ENCODE data around the gene PDE4B. TPM values are rescaled to one million over a fixed set of nuclear protein-coding genes. Genes with fewer than 3 reads are reported as not detected.
A peak's percentile ranks its signal among the peaks of the same experiment; 100 is the strongest.

PDE4B gene
- polyA plus RNA-seq, 1 donor = 9.3 TPM

- 72% methylated on average over 2 of the region's 7 CpGs for WGBS (ENCODE audit: insufficient coverage, low lambda C conversion rate)
Observed at GRCh38 chr1:66371233-66372005, 578.7 kb downstream of the PDE4B start.

GRCh38 chr1:66372522-66373101 is 579.9 kb downstream of the PDE4B start:
- H3K4me1 ChIP-seq (ENCODE audit: control insufficient read depth, insufficient read depth, low read length) = no peaks in the 10 kb centered on the region
- H3K27me3 ChIP-seq (ENCODE audit: control insufficient read depth, insufficient read depth, low read length) = no peaks in the 10 kb centered on the region
- H3K9me3 ChIP-seq (ENCODE audit: control insufficient read depth, low read depth, low read length) = no peaks in the 10 kb centered on the region
- no peak overlapping the region for H3K4me3 ChIP-seq (ENCODE audit: low read length)
- DNase-seq = no peak
- no CpG with 5 or more reads among the region's 6 CpGs for WGBS (ENCODE audit: insufficient coverage, low lambda C conversion rate)
- peaks cover 12% of the 10 kb centered on the region for H3K36me3 ChIP-seq (ENCODE audit: control insufficient read depth, insufficient read depth, low read length)
- H3K27ac ChIP-seq (ENCODE audit: low read length) = no peak overlapping the region

More at GRCh38 chr1:66371233-66372005, 578.7 kb downstream of the PDE4B start:
- Histone ChIP-seq H3K4me3 (ENCODE audit: low read length) (no peak overlapping the region), H3K36me3 (ENCODE audit: control insufficient read depth, insufficient read depth, low read length) (peaks cover 12% of the 10 kb centered on the region), H3K27me3 (ENCODE audit: control insufficient read depth, insufficient read depth, low read length) (no peaks in the 10 kb centered on the region), H3K27ac (ENCODE audit: low read length) (no peak overlapping the region), H3K4me1 (ENCODE audit: control insufficient read depth, insufficient read depth, low read length) (no peaks in the 10 kb centered on the region), H3K9me3 (ENCODE audit: control insufficient read depth, low read depth, low read length) (no peaks in the 10 kb centered on the region)
- peak in 1 of 2 donors; percentile 20 for DNase-seq

DNA sequence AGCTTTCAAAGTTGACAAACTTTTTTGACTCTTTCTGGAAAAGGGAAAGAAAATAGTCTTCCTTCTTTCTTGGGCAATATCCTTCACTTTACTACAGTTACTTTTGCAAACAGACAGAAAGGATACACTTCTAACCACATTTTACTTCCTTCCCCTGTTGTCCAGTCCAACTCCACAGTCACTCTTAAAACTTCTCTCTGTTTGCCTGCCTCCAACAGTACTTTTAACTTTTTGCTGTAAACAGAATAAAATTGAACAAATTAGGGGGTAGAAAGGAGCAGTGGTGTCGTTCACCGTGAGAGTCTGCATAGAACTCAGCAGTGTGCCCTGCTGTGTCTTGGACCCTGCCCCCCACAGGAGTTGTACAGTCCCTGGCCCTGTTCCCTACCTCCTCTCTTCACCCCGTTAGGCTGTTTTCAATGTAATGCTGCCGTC is 580.5 kb downstream of the PDE4B start:
- Histone ChIP-seq H3K4me1 (ENCODE audit: control insufficient read depth, insufficient read depth, low read length) (no peaks in the 10 kb centered on the region), H3K9me3 (ENCODE audit: control insufficient read depth, low read depth, low read length) (no peaks in the 10 kb centered on the region), H3K36me3 (ENCODE audit: control insufficient read depth, insufficient read depth, low read length) (peaks cover 12% of the 10 kb centered on the region), H3K4me3 (ENCODE audit: low read length) (no peak overlapping the region), H3K27me3 (ENCODE audit: control insufficient read depth, insufficient read depth, low read length) (no peaks in the 10 kb centered on the region), H3K27ac (ENCODE audit: low read length) (no peak overlapping the region)
- no CpG with 5 or more reads among the region's 4 CpGs for WGBS (ENCODE audit: insufficient coverage, low lambda C conversion rate)
- DNase-seq = no peak

DNA sequence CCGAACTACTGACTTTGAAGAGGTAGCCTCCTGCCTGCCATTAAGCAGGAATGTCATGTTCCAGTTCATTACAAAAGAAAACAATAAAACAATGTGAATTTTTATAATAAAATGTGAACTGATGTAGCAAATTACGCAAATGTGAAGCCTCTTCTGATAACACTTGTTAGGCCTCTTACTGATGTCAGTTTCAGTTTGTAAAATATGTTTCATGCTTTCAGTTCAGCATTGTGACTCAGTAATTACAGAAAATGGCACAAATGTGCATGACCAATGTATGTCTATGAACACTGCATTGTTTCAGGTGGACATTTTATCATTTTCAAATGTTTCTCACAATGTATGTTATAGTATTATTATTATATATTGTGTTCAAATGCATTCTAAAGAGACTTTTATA is 581.5 kb downstream of the PDE4B start:
- Histone ChIP-seq H3K36me3 (ENCODE audit: control insufficient read depth, insufficient read depth, low read length) (peaks cover 11% of the 10 kb centered on the region), H3K9me3 (ENCODE audit: control insufficient read depth, low read depth, low read length) (no peaks in the 10 kb centered on the region), H3K27ac (ENCODE audit: low read length) (no peak overlapping the region), H3K27me3 (ENCODE audit: control insufficient read depth, insufficient read depth, low read length) (no peaks in the 10 kb centered on the region), H3K4me1 (ENCODE audit: control insufficient read depth, insufficient read depth, low read length) (no peaks in the 10 kb centered on the region), H3K4me3 (ENCODE audit: low read length) (no peak overlapping the region)
- WGBS (ENCODE audit: insufficient coverage, low lambda C conversion rate) = 90% methylated on average over 2 of the region's 2 CpGs
- DNase-seq = no peak

DNA sequence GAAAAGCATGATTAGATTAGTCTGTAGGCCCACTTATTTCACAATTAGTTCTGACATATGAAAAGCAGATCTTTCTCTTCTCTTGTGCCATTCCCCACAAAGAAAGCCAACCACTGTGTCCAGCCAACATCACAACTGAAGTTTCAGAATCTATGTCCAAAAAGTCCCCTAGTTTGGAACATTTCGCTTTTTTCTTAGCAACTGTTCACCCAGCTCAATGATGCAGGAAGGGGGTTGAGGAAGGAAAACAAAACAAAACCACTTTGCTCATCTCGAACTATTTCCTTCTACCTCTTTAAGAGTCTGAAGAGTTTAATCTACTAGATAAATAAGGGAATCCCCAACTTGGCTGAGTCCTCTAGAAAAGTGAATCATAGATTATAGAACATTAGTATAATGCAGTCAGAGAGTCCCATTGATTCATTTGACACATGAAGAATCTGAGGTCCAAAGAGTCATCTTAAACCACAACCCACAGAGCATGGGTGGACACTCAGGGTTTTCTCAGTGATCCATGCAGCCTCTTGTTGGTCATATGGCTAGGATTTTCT is 581.9 kb downstream of the PDE4B start:
- no peak overlapping the region for H3K27ac ChIP-seq (ENCODE audit: low read length)
- H3K4me3 ChIP-seq (ENCODE audit: low read length) = no peak overlapping the region
- no peak for DNase-seq
- H3K36me3 ChIP-seq (ENCODE audit: control insufficient read depth, insufficient read depth, low read length) = peaks cover 8% of the 10 kb centered on the region
- H3K27me3 ChIP-seq (ENCODE audit: control insufficient read depth, insufficient read depth, low read length) = no peaks in the 10 kb centered on the region
- no CpG with 5 or more reads among the region's 2 CpGs for WGBS (ENCODE audit: insufficient coverage, low lambda C conversion rate)
- H3K9me3 ChIP-seq (ENCODE audit: control insufficient read depth, low read depth, low read length) = no peaks in the 10 kb centered on the region
- no peaks in the 10 kb centered on the region for H3K4me1 ChIP-seq (ENCODE audit: control insufficient read depth, insufficient read depth, low read length)

DNA sequence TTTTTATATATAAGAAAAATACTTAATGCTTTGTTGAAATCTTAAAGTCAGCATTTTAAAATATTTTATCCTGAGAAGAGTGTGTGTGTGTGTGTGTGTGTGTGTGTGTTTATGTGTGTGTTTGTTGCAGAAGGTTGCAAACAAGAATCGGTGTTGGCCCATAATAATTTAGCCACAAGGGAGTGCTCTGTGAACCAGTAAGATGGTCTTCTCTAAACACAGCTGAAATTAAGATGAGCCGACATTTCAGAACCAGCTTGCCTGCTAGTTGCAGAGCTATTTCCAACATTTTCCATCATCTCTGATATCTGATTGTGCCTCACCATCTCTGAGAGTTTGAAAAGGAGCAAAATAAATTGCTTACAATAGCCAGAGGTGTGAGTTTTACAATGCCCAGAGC is 582.4 kb downstream of the PDE4B start:
- Histone ChIP-seq H3K36me3 (ENCODE audit: control insufficient read depth, insufficient read depth, low read length) (peaks cover 8% of the 10 kb centered on the region), H3K27ac (ENCODE audit: low read length) (no peak overlapping the region), H3K27me3 (ENCODE audit: control insufficient read depth, insufficient read depth, low read length) (no peaks in the 10 kb centered on the region), H3K4me3 (ENCODE audit: low read length) (no peak overlapping the region), H3K9me3 (ENCODE audit: control insufficient read depth, low read depth, low read length) (no peaks in the 10 kb centered on the region), H3K4me1 (ENCODE audit: control insufficient read depth, insufficient read depth, low read length) (no peaks in the 10 kb centered on the region)
- no peak for DNase-seq
- WGBS (ENCODE audit: insufficient coverage, low lambda C conversion rate) = no CpG with 5 or more reads among the region's 2 CpGs

GRCh38 chr1:66380452-66381212 is 587.9 kb downstream of the PDE4B start:
- no peaks in the 10 kb centered on the region for H3K9me3 ChIP-seq (ENCODE audit: control insufficient read depth, low read depth, low read length)
- H3K27ac ChIP-seq (ENCODE audit: low read length) = no peak overlapping the region
- 82% methylated on average over 1 of the region's 3 CpGs for WGBS (ENCODE audit: insufficient coverage, low lambda C conversion rate)
- no peak overlapping the region for H3K4me3 ChIP-seq (ENCODE audit: low read length)
- H3K36me3 ChIP-seq (ENCODE audit: control insufficient read depth, insufficient read depth, low read length) = no peaks in the 10 kb centered on the region
- no peaks in the 10 kb centered on the region for H3K4me1 ChIP-seq (ENCODE audit: control insufficient read depth, insufficient read depth, low read length)
- H3K27me3 ChIP-seq (ENCODE audit: control insufficient read depth, insufficient read depth, low read length) = no peaks in the 10 kb centered on the region
- no peak for DNase-seq

DNA sequence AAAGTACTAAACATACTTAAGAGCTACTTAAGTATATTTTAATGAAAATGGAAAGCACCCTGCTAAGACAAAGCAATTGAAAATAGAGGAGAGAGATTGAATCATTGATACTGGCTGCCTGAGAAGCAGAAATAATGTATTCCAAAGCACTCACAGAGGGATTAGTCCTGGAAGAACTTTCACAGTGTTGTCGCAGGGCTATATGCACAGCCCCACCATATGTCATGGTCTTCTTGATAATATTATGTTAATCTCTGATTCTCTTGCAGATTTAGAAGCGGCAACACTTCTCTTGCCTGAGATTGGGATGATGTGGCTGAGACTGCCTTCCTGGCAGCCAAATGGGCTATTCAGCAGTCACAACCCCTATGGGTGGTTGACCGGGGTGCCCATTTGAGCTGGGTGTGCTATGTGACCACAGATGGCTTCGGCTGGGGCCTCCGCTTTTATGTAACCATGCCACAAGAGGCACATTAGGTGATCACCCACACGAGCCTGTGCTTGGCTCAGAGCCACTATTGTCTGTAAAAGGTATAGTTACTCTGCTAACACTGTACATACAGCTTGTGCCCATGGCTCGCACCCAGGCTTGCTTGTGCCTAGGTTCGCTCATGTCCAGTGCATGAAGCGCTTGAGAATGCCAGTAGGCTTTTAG is 589.1 kb downstream of the PDE4B start:
- Histone ChIP-seq H3K9me3 (ENCODE audit: control insufficient read depth, low read depth, low read length) (no peaks in the 10 kb centered on the region), H3K27me3 (ENCODE audit: control insufficient read depth, insufficient read depth, low read length) (no peaks in the 10 kb centered on the region), H3K4me1 (ENCODE audit: control insufficient read depth, insufficient read depth, low read length) (no peaks in the 10 kb centered on the region), H3K4me3 (ENCODE audit: low read length) (no peak overlapping the region), H3K27ac (ENCODE audit: low read length) (no peak overlapping the region), H3K36me3 (ENCODE audit: control insufficient read depth, insufficient read depth, low read length) (no peaks in the 10 kb centered on the region)
- WGBS (ENCODE audit: insufficient coverage, low lambda C conversion rate) = 100% methylated on average over 1 of the region's 9 CpGs
- DNase-seq = no peak

DNA sequence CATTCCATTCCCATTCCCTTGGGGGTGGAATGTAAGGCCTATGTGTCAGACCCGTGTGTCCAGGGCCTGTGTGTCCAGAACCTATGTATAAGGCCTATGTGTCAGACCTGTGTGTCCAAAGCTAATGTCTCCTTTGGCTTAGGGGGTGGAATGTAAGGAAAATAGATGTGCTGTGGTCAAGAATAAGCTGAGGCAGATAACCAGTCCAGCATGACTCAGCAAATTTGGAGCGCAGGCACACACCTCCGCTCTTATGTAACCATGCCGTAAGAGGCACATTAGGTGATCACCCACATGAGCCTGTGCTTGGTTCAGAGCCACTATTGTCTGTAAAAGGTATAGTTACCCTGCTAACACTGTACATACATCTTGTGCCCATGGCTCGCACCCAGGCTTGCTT is 590.5 kb downstream of the PDE4B start:
- Histone ChIP-seq H3K9me3 (ENCODE audit: control insufficient read depth, low read depth, low read length) (no peaks in the 10 kb centered on the region), H3K4me1 (ENCODE audit: control insufficient read depth, insufficient read depth, low read length) (no peaks in the 10 kb centered on the region), H3K27me3 (ENCODE audit: control insufficient read depth, insufficient read depth, low read length) (no peaks in the 10 kb centered on the region), H3K27ac (ENCODE audit: low read length) (no peak overlapping the region), H3K36me3 (ENCODE audit: control insufficient read depth, insufficient read depth, low read length) (no peaks in the 10 kb centered on the region), H3K4me3 (ENCODE audit: low read length) (no peak overlapping the region)
- no peak for DNase-seq
- no CpG with 5 or more reads among the region's 5 CpGs for WGBS (ENCODE audit: insufficient coverage, low lambda C conversion rate)

DNA sequence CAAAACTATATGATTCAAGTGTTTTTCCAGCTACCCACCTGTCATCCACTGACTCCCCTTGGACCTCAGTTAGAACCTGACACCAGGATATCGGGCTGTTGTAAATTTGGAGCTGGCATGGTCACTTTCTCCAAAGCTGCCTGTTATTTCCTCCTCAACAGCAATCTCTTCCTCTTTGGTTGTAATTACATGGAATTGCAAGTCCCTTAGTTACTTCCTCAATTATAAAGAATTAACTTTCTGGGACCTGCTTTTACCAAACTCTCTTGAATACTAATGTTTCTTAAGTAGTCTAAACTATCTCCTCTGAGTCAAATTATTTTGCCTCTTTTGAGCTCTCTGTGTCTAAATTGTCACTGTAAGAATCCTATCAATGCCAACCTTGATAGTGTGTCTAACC is 590.9 kb downstream of the PDE4B start:
- H3K27me3 ChIP-seq (ENCODE audit: control insufficient read depth, insufficient read depth, low read length) = no peaks in the 10 kb centered on the region
- H3K4me1 ChIP-seq (ENCODE audit: control insufficient read depth, insufficient read depth, low read length) = no peaks in the 10 kb centered on the region
- no CpG with 5 or more reads among the region's 1 CpG for WGBS (ENCODE audit: insufficient coverage, low lambda C conversion rate)
- H3K36me3 ChIP-seq (ENCODE audit: control insufficient read depth, insufficient read depth, low read length) = no peaks in the 10 kb centered on the region
- H3K9me3 ChIP-seq (ENCODE audit: control insufficient read depth, low read depth, low read length) = no peaks in the 10 kb centered on the region
- H3K27ac ChIP-seq (ENCODE audit: low read length) = no peak overlapping the region
- no peak for DNase-seq
- H3K4me3 ChIP-seq (ENCODE audit: low read length) = no peak overlapping the region
